Retinal pigment epithelial cell (primary cell): ENCODE data around the gene ZNF273.

Experiments used
- DNase-seq: peaks from one replicate; pipeline ENCODE4 v3.0.0-alpha.2; 2010; ENCODE audit warnings: low read depth
- H3K4me3 ChIP-seq: 2 replicates; pipeline ENCODE4 v1.5.1; 2011; ENCODE audit warnings: mild to moderate bottlenecking, low read length, control low read depth, moderate library complexity
- TF ChIP-seq, protein P1 (sequence below): conservative IDR thresholded peaks from 2 replicates; pipeline ENCODE4 v1.5.1; 2011; ENCODE audit warnings: low read depth, low read length, control low read depth, inconsistent platforms

Gene ZNF273

DNA sequence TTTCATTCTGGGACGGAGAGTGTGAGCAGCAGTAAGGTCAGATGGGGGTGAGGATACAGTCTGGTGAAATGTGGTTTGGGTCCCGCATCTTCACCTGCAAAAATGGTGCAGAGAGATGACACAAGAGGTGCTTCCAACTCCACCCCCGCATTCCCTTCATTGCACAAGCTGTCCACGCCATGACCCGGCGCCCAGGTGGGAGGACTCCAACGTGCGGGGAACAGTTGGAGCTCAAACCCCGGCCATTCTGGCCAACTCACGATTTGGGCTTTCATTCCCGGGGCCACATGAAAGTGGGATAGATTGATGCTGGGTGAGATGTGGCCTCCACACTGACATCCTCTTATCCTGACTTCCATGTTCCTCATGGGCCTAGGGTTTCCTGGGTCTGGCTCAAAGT lies 34.6 kb upstream of the ZNF273 start:
- TF ChIP-seq, protein P1, sequence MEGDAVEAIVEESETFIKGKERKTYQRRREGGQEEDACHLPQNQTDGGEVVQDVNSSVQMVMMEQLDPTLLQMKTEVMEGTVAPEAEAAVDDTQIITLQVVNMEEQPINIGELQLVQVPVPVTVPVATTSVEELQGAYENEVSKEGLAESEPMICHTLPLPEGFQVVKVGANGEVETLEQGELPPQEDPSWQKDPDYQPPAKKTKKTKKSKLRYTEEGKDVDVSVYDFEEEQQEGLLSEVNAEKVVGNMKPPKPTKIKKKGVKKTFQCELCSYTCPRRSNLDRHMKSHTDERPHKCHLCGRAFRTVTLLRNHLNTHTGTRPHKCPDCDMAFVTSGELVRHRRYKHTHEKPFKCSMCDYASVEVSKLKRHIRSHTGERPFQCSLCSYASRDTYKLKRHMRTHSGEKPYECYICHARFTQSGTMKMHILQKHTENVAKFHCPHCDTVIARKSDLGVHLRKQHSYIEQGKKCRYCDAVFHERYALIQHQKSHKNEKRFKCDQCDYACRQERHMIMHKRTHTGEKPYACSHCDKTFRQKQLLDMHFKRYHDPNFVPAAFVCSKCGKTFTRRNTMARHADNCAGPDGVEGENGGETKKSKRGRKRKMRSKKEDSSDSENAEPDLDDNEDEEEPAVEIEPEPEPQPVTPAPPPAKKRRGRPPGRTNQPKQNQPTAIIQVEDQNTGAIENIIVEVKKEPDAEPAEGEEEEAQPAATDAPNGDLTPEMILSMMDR, result no peak
- H3K4me3 ChIP-seq, result no peak overlapping the region
- DNase-seq, result no peak

DNA sequence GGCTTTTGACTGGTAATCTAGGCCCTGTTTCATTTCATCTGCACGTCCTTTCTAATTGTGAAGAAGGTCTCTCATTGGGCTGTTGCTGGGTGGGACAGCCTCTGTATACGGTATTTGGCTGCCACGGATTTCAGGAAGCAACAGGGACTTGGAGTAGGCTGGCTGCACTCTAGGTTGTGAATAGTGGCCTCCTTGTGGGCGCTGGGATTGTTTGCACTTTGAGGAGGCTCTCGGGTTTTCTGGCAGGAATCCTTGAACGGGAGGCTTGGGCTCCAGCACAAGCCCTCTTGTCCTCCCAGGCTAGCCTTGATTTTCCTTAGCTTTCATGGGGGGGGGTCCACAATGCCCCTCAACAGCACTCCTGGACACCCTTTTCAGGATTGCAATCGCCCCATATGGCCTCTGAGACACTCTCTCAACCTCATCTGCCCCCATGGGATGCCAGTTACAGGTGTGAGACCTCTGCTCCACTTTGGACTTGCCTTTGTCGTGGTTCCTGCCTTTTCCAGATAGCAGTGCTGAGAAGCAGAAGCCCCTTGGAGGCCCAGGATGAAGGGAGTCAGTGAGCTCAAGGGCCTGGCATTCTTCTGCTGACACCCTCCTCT lies 33.9 kb upstream of the ZNF273 start:
- TF ChIP-seq, protein P1, result no peak

DNA sequence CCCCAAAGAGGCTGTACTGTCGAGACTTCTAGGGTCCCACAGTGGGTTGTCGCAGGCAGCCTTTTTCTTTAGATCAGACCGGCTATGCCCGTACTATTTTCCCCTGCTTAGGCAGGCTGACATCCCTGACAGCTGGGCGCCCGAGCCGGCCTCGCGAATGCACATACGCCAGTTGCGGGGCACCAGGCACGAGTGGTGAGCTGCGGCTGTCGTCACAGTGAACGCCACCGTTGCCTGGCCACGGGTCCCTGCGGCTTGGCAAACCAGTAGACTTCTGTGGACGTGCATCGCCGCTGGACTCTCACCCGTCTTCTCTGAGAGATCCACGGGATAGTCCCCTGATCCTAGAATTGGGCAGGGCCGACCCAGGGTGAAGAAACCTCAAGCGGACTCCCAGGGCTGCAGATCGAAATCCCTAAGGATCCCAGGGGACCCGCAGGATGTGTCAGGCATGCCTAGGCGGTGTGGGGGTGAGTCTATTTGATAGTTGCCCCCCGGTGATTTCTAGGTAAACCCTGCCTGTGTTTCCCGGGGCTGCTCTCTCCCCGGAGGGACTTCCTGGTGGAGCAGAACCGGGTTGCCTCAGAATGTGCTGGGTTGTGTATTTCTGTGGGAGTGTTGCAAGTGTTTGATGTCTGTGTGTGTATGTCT lies 33.0 kb upstream of the ZNF273 start:
- TF ChIP-seq, protein P1, result no peak
- DNase-seq, result no peak
- H3K4me3 ChIP-seq, result no peak overlapping the region

More for the DNA sequence above, 33.9 kb upstream of the ZNF273 start:
- no peak for DNase-seq
- no peak overlapping the region for H3K4me3 ChIP-seq

DNA sequence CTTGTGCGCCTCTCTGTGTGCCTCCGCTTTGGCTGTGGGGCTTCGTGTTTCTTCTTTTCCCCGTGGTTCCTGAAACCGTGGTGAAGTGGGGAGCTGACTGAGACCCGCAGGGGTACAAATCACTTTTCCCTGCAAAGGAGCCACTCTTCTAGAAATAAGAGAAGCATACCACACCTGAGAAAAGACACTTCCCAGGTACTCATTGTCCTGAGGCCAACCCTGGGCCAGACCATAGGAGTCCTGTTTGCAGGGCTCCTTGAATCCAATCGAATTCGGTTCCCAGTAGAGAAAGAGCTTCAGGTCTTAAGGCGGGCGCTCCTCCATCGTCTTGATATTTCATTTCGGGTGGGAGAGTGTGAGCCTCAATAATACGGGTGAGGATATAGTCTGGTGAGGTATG lies 32.4 kb upstream of the ZNF273 start:
- TF ChIP-seq, protein P1, result no peak
- no peak overlapping the region for H3K4me3 ChIP-seq
- DNase-seq, result no peak

DNA sequence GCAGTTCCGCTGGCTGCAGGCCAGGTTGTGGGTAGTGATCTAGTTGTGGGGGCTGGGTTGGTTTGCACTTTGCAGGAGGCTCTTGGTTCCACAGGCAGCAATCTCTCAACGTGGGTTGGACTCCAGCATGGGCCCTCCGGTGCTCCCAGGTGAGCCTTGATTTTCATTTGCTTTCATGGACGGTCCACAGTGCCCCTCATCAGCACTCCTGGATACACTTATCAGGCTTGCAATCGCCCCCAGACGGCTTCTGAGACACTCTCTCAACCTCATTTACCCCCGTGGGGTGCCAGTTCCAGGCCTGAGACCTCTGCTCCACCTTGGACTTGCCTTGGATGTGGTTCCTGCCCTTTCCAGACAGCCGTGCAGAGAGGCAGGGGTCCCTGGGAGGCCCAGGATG lies 31.3 kb upstream of the ZNF273 start:
- no peak for DNase-seq
- TF ChIP-seq, protein P1, result no peak
- no peak overlapping the region for H3K4me3 ChIP-seq

DNA sequence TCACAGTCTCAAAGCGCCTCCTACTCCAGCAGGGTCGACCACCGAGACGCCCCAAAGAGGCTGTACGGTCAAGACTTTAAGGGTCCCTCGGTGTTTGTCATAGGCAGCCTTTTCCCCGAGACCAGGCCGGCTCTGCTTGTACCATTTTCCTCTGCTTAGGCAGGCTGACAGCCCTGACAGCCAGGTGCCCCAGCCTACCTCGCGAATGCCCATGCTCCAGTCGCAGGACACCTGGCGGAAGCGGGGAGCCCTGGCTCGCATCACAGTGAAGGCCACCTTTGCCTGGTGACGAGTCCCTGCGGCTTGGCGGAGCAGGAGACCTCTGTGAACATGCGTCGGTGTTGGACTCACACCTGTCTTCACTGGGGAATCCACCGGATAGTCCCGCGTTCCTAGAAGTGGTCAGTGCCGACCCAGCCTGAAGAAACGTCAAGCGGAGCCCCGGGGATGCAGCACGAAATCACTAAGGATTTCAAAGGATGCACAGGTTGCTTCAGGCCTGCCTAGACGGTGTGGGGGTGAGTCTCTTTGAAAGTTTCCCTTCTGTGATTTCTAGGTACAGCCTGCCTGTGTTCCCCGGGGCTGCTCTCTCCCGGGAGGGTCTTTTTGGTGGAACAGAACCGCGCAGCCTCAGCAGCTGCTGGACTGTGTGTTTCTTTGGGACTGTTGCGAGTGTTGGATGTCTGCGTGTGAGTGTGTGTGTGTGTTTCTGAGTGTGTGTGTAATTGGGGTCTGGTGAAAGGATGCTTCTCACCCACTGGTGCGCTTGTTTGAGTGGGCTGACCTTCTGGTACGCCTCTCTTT lies 30.5 kb upstream of the ZNF273 start:
- no peak for DNase-seq
- H3K4me3 ChIP-seq, result no peak overlapping the region
- TF ChIP-seq, protein P1, result no peak
